Cerebellar cortex (tissue), 1 donor: ENCODE measurements around the gene EYS.
A peak's percentile ranks its signal among the peaks of the same experiment; 100 is the strongest.
"Not testable (repeated sequence)": the region's sequence is repeated elsewhere in the genome, so short reads cannot be mapped to it uniquely, and the experiment has no call there.

Source experiments
- DNase-seq: peaks from one replicate; pipeline ENCODE4 v3.0.0-alpha.2; 2015; ENCODE audit warnings: low spot score

EYS gene

DNA sequence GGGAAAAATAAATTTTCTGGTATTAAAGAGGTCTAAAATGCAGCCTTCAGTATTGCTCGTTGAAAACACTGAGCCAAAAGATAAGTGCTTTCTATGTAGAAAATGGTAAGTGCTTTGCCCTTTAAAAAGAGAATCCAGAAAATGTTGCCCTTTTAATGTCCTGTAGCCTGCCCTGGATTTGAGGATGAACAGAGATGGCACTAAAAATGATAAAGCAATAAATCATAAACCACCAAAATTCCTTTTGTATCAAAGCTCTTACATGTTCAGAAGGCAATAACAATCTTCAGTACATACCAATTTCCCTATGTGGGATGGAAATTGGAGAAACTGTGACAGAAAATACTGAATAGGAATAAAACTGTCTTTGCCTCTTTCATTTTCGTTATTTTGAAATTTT, 1665.7 kb downstream of the EYS start:
- no peak for DNase-seq

DNA sequence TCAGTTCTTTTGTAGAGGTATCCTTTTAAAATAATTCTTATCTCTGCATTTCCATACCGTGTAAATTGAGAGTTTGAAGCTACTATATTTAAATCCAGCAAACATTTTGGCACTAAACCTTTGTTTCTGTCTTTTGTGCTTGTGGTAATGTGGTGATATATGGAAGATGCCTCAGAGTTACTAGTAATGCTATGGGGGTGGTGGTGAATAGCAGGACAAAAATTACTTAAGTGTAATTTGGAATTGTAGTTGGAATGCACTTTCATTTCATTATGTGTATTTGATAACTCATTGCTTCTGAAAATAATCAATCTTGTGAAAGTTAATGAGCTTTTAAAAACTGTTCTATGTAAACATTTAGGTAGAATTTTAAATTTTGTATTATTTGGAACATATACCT, 1666.9 kb downstream of the EYS start:
- DNase-seq = no peak

DNA sequence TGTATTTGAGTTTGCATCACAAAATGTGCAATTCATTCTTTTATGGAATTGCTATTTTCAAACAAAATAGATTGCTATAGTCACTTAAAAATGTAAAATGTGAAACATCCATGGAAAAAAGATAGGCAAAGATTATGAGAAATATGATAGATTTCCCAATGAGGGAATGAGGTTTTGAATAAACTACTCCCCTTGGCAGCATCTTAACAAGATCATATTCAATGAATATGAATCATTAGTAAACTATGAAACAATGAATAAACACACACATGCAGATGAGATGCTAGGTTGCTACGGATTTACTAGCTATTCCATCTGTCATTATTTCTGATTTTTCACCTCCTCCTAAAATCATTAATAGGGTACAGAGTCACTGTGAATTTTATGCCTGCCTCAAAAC, 1669.6 kb downstream of the EYS start:
- no peak for DNase-seq

DNA sequence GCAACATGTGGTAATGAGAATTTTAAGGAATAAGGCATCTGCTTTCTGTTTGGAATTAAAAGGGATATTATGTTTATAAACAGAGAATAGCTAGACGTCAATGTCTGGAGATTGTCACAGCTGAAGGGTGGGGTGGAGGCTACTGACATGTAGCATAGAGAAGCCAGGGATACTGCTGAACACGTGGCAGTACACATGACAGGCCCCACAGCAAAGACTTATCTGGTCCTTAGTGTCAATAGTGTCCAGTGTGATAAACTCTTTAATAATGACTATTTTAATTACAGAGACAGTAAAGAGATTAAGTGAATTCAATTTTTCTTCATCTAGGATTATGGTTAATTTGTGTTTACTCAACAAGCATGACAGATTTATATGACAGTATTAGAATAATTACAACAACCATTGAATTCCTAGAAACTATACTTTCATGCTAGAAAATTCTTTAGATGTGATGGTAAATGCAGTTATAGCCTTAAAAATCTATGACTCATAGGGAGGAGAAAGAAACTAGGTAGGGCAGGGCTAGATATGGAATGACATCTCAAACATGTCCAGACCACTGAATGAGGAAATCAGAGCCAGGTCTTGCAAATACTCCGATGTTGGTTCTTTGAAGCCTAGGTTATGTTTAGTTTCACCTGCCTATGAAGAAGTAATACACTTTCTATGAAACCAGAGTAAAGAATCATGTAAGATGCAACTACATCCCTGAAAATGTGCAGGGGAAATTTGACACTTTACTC, 1671.9 kb downstream of the EYS start:
- DNase-seq = no peak

DNA sequence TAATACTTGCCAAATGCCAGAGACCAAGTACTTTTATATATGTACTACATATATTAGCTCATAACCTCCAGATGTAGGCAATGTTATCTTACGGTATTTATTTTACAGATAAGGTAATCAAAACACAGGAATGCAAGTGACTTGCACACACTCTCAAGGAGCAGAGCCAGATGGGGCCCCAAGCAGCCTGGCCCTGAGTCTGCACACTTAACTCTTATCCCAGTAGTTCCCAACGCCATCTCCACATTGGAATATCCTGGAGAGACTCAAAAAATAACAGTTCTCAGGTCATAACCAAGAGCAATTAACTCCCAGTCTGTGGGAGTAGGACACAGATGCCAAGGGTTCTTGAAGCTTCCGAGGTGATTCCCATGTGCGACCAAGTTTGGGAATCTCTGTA, 1672.7 kb downstream of the EYS start:
- DNase-seq = no peak

DNA sequence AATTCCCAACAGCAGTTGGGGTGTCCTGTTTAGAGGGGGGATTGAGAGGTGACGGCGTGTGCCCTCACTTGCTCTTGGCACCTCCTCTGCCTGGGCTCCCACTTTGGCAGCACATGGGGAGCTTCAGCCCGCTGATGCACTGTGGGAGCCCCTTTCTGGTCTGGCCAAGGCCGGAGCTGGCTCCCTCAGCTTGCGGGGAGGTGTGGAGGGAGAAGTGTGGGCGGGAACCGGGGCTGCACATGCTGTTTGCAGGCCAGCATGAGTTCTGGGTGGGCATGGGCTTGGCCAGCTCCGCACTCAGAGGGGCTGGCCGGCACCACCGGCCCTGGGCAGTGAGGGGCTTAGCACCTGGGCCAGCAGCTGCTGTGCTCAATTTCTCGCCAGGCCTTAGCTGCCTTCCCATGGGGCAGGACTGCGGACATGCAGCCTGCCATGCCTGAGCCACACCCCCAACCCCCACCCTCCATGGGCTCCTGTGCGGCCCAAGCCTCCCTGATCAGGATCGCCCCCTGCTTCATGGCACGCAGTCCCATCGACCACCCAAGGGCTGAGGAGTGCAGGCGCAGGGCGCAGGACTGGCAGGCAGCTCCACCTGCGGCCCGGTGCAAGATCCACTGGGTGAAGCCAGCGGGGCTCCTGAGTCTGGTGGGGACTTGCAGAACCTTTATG, 1675.9 kb downstream of the EYS start:
- not testable (repeated sequence) for DNase-seq

DNA sequence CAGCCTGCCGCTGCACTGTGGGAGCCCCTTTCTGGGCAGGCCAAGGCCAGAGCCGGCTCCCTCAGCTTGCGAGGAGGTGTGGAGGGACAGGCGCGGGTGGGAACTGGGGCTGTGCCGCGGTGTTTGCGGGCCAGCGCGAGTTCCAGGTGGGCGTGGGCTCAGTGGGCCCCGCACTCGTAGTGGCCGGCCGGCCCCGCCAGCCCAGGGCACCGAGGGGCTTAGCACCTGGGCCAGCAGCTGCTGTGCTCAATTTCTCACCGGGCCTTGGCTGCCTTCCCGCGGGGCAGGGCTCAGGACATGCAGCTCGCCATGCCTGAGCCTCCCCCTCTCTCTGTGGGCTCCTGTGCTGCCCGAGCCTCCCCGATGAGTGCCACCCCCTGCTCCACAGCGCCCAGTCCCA, 1683.3 kb downstream of the EYS start:
- DNase-seq = no peak

DNA sequence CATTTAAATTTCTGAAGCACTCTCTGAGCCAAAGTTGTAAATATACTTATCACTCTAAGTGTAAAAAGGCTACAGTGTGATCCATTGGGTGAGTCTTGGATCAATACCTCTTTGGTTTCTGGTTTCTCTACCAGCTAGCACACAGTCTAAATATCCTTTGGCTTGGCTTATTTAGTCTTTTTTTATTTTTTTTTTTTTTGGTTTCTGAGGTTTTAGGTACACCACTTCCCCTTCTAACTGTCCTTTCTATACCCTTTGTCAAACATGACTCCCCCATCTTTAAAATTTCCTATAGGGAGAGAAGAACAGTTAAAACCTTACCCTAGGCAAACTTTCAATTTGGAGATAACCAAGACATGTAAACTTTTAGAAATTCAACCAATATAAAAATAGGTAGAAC, 1692.4 kb downstream of the EYS start:
- no peak for DNase-seq

DNA sequence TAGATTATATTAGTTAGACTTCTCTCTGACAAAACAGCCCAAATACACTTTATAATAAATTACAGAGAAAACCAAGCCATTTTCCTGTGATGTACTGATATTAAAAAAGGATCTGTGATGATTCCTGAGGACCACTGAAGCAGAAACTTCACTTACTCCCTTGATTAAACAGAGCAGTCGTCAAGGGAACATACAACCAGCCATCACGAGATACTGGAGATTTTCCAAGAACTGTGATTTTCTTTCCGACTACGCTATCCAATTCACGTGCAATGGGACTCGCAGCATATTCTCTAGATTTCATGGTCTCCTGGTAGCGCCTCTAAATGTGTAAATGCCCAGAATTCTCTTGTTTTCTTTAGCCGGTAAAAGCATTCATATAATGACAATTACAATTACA, 1694.0 kb downstream of the EYS start:
- DNase-seq = peak; percentile 7

DNA sequence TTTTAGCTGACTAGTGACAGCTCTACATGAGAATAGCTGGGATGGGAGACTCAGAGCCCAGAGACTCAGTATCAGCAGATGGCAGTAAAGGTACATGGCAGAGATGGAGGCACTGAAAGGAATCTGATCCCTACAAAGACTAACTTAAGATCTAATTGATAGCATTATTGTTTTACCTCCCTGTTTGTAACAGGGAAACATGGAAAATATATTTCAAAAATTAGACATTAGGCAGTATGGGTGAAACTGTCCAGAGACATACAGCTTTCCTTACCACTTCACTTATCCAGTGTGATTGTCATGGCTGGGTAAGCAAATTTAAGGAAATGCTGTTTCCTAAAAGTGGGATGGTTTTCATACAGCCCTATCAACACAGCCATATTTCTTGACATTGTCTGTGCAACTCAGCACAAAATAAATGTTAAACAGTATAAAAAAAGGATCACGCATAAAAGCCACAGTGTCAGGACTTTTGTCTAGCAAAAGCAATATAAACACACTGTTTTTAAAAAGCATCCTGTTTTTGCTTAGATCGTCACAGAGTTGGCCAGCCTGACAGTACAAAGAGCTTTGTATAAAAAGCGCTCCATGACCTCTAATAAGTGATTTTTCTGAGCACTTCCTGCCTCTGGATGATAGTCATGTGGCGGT, 1694.5 kb downstream of the EYS start:
- DNase-seq = peak; percentile 67

DNA sequence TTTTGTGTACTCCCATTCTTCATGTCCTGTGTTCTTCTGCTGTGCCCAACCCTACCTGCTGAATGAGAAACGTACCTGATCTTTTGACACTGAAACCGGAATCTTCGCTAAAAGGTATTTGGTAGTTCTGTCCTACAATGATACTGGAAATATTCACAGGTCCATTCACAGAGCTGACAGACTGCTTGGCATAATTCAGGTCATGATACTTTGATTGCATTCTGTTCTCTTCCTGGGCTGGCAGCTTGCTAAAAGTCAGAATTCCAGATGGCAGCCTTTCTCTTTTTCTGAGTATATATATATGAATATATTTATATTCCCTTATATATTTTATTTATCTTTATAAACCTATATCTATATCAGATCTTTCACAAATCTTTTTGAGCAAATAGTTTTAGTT, 1696.4 kb downstream of the EYS start:
- DNase-seq = peak; percentile 58

DNA sequence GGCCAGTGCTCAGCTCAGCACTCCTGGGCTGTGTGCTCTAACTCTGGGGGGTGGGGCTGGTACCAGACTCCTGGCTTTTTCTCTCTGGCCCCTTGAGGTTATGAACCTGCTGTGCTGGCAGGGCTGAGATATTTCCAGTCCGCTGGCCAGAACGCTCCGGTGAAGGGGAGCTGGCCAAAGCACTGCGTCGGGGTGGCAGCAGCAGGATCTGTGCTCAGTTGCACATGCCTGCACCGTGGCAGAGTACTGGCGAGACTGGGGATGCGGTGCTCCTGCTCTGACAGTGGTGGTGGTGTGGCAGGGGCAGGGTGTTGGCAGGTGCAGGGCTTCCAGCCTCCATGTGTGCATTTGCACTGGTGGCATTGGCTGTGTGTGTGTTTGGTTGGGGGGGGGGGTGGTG, 1697.0 kb downstream of the EYS start:
- DNase-seq = peak; percentile 9

DNA sequence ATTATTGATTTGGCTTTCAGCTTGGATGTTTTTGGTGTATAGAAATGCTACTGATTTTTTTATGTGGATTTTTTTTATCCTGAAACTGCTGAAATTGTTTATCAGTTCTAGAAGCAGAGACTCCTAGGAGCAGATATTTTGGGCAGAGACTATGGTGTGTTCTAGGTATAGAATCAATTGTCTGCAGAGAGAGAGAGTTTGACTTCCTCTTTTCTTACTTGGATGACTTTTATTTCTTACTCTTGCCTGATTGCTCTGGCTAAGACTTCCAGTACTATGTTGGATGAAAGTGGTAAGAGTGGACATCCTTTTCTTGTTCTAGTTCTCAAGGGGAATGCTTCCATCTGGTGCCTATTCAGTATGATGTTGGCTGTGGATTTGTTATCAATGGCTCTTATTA, 1700.8 kb downstream of the EYS start:
- DNase-seq = no peak

DNA sequence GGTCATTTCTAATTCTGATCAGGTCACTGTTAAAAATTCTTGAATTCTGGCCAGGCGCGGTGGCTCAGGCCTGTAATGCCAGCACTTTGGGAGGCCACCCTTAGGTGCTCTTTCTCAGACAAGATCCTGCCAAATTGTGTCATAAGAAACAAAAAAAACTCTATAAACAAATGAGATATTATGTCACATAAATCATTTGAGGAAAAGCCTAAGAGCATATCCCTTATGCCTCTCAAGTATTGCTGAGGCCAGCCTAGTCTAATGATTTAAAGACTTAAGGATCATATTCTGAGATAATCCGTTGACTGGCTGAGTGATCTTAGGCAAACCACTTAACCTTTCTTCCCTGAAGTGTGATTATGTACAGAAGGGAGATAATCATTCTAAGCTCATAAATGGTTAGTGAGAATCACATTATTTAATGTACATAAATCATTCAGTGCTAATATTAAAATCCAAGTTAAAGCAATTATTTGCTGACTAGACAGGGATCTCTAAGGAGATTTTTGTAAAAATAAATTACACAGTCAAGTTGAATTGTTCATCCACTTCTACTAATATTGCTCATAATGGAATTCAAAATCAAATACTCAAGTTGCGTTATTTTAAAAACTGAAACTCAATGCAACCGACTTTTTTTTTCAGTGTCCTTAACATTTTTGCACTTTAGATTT, 1706.1 kb downstream of the EYS start:
- DNase-seq = no peak

DNA sequence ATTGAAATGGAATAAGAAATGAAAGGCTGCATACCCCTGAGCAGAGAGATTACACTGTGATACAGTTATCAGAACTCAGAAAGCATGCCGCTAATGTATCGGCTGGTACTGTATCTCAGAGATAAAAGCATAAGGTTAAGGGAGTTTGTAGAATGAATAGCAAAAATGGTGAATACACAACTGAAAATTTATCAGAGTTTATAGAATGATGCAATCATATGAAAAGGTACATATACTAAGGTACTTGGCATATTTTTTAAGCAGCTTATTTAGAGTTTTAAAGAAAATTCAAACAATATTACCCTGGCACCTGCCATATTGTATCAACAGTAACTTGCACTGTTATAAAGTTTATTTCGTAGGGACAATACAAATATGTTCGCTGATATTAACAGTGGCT, 1707.4 kb downstream of the EYS start:
- DNase-seq = no peak

DNA sequence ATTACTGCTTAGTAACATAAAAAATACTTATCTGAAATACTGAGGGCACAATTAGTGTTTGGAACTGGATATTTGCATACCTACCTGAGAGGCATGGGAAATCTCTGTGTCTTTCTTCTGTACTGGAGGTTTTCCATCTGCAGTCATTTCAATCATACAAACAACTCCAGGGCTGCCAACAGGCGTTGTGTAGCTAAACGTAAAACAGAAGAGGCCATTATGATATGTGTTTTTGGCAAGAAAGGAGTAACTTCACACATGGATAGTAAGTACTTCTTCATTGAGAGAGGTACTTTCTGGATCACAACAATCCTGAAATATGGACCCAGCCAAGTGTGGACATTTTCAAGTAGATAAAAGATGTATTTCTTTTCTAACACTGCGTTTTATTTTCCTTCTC, 1708.0 kb downstream of the EYS start:
- DNase-seq = no peak

DNA sequence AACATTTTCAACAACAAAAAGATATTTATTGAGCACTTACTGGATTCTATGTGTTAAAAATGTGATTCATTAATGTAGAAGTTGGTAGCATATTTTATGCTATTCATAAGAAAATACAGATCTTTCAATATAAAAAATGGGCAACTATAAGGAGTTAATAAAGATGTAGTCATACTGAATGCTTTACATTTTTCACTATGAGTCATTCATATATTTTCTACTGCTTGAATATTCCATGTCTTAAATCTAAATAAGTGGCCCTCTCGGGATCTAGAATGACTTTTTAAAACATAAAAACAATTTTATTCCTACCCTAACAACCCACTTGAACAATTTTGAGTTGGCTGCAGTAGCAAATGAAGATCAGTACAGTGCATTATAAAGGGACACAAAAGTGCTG, 1709.3 kb downstream of the EYS start:
- DNase-seq = no peak

DNA sequence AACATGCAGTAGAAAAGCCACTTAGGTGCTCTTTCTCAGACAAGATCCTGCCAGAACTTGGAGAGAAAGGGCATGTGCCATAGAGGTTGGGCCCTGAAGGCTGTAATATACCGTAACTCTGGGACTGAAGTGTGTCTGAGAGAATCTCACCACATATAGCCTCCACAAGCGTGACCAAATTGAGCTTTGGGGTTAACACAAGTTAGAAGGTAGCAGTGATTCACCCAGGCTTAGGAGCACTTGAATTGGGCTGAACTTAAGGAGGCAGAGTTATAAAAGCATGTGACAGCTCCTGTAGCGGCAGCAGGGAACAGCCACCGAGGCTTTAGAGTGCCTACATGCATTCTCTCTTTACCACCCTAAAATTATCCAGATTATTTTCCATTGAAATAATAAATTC, 1709.8 kb downstream of the EYS start:
- DNase-seq = no peak

DNA sequence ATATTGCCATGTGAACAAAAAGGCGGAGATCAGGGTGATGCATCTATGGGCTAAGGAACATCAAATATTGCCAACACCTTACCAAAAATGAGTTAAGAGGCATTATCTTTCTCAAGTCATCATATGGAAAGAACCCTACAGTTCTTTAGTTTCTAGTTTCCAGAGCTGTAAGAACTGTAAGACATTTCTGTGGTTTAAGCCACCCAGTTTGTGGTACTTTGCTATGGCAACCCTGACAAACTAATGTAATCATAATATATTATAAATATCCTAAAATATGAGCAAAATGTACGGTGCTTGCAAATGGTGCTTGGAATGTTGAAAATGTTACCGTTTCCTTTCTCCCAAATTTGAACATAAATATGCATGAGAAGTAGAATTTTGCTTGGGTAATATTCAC, 1721.8 kb downstream of the EYS start:
- DNase-seq = no peak

DNA sequence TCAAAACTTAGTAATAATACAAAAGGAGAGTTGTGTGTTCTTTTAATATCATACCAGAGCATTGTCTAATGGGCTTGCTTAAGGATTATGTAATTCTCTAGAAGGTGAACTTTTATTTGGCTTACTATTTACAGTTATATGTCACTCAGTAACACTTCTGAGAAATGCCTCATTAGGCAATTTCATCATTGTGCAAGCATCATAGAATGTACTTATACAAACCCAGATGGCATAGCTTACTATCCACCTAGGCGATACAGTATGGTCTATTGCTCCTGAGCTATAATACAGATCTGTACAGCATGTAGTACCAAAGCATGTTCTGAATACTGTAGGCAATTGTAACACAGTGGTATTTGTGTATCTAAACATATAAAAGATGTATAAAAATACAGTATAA, 1731.3 kb downstream of the EYS start:
- DNase-seq = no peak

DNA sequence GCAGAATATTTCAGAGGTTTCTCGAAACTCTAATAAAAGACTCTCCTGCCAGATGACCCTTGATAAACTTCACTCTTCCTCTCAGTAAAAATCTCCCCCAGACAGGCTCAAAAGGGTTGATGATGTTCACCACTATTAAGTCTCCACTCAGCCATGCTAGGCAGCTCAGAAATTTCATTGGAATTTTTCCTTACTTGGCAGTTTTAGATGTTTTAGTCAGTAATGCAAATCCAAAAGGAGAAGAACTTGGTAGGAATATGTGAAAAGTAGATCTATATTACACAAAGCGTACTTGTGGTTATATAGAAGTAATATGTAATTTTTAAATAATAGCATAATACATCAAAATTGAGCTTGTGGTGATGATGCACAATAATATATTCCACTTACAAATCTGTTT, 1738.4 kb downstream of the EYS start:
- no peak for DNase-seq

DNA sequence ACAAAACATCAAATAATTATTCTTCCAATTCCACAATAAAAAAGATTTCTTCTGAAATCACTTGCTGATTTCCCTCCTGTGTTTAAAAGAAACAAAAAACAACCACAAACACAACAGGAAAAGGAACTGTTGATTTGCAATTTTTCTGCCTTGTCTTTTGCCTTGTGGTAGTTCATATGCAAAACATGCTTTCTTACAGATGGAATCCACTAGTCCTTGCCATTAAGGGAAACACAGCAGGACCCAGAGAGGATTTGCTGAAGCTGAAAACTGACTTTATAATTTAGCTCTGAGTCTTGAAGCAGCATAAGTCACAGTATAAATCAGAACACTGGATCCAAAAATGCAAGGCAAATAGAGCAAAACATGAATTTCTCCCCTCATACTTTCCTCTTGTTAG, 1742.7 kb downstream of the EYS start:
- peak; percentile 12 for DNase-seq

DNA sequence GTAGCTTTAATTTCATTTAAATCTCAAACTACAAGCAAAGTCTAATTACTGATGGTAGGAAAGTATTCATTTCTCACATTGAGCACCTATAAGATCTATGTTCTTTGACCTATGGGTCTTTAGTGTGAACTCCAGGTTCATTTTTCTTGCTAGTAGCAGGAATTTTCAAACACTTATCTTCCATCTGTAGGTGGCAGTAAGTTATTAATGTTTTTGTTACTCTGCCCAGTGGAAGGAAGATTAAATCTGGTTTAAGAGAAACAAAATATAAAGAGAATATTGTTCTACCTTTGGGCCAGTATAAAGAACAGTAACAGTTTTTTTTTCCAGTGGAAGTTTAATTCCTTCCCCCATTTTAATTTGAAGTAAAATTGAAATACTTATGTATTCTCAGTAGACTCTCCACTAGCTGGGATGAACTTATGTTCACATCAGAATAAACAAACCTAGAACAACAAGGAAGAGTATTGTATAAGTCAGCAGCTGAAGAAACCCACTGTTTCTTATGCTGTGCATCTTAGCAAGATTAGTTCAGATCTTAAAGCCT, 1743.2 kb downstream of the EYS start:
- peak; percentile 5 for DNase-seq
